ENCODE results near the gene ABCA5.

Gene ABCA5, protein sequence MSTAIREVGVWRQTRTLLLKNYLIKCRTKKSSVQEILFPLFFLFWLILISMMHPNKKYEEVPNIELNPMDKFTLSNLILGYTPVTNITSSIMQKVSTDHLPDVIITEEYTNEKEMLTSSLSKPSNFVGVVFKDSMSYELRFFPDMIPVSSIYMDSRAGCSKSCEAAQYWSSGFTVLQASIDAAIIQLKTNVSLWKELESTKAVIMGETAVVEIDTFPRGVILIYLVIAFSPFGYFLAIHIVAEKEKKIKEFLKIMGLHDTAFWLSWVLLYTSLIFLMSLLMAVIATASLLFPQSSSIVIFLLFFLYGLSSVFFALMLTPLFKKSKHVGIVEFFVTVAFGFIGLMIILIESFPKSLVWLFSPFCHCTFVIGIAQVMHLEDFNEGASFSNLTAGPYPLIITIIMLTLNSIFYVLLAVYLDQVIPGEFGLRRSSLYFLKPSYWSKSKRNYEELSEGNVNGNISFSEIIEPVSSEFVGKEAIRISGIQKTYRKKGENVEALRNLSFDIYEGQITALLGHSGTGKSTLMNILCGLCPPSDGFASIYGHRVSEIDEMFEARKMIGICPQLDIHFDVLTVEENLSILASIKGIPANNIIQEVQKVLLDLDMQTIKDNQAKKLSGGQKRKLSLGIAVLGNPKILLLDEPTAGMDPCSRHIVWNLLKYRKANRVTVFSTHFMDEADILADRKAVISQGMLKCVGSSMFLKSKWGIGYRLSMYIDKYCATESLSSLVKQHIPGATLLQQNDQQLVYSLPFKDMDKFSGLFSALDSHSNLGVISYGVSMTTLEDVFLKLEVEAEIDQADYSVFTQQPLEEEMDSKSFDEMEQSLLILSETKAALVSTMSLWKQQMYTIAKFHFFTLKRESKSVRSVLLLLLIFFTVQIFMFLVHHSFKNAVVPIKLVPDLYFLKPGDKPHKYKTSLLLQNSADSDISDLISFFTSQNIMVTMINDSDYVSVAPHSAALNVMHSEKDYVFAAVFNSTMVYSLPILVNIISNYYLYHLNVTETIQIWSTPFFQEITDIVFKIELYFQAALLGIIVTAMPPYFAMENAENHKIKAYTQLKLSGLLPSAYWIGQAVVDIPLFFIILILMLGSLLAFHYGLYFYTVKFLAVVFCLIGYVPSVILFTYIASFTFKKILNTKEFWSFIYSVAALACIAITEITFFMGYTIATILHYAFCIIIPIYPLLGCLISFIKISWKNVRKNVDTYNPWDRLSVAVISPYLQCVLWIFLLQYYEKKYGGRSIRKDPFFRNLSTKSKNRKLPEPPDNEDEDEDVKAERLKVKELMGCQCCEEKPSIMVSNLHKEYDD (N-terminal part only)

DNA sequence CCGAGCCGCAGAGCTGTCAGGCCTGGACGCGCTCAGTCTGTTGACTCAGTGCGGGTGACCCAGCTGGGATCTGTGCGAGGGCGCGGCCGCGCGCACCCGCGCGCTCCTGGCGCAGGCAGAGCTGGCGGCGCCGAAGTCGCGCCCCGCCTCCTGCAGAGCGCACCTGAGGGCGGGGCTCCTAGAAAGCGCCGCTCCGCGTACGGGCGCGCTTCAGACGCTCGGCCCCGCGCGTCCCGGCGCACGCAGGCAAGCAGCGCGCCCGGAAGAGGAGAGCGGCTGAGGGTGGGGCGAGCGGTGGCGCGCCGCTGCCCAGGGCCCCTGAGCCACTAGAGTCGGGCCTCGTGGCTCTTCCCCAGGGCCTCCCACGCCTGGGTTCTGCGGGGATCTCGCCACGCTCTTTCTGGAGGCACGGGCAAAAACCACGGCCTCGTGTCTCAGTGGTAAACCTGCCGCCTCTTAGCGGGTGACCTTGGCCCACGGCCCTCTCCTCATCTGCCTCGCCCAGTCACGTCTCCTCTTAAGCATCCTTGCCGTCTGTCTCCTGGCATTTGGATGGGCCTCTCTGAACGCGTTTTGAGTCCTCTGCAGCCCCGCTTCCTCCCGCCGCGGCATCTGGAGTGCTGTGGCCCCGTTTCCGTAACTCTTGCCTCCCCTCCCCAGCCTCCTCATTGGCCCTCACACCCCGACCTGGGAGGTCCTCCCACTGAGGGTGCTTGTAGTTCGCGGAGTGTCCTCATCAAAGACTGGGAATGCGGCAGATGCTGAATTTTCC, at the start of gene ABCA5:
Gene ABCA5 (minus strand): TSS at position 74 of the 772 bp plus-strand sequence. CDS start 12,718 bp downstream, outside the sequence.
- DNase-seq (ENCODE audit: low read depth), result peak; percentile 65

DNA sequence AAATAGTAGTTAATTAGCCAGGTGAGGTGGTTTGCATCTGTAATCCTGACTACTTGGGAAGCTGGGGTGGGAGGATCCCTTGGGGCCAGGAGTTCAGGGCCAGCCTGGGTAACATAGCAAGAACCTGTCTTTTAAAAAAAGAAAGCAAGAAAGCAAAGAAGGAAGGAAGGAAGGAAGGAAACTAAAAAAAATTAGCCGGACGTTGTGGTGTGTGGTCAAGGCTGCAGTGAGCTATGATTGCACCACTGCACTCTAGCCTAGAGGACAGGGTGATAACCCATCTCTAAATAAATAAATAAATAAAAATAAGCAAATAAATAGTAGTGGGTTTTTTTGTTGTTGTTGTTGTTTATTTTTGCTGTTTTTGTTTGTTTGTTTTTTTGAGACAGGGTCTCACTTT, 48.3 kb upstream of the ABCA5 start:
- no peak for DNase-seq (ENCODE audit: low read depth)

GRCh38 chr17:69373069-69373468, 46.1 kb upstream of the ABCA5 start:
- no peak for DNase-seq (ENCODE audit: low read depth)

- no peak for DNase-seq (ENCODE audit: low read depth)
These were observed 40.4 kb upstream of the ABCA5 start for GRCh38 chr17:69367298-69367697.

GRCh38 chr17:69363488-69364210, 36.7 kb upstream of the ABCA5 start:
- DNase-seq (ENCODE audit: low read depth), result no peak

DNA sequence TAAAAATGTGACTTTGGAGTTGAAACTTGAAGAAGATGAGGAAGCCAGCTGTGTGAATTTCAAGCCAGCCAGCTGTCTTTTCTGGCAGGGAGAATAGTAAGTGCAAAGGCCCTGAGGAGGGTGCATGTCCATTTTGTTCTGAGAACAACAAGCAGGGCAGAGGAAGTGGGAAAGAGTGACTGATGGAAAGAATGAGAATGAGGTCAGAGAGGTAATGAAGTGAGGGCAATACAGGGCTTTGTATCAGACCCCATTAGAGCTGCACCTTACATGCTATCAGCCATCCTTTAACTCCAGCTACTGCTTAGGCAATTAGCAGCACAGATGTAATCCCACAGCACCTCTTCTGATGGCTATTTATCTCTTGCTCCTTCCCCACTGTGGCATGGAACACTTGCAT, 34.2 kb upstream of the ABCA5 start:
- DNase-seq (ENCODE audit: low read depth), result no peak

DNA sequence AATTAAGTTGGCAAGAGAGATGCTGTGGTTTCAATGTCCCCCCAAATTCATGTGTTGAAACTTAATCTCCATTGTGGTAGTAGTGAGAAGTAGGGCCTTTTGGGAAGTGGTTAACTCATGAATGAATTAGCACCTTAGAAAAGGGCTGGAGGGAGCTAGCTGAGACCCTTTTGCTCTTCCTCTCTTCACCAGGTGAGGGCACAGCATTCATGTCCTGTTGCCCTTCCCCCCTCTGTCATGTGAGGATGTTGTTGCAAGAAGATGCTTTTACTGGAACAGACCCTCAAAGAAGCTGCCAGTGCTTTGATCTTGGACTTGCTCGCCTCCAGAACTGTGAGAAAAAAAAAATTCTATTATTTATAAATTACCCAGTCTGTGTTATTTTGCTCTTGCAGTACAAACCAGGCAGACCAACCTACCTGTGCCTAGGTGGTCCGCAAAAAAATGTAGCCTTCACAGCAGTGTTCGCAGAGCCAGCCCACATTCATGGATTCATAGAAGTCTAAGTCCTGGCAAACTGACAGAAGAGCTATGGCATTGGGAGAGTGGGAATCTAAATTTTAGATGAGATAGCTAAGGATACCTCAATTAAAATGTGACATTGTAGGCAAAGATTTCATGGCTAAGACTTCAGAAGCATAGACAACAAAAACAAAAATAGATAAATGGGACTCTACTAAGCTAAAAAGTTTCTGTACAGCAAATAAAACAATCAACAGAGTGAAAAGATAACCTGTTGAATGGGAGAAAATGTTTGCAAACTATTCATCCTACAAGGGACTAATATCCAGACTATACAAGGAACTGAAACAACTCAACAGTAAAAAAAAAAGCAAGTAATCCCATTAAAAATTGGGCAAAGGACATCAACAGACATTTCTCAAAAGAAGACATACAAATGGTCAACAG, 32.0 kb upstream of the ABCA5 start:
- DNase-seq (ENCODE audit: low read depth), result no peak

- no peak for DNase-seq (ENCODE audit: low read depth)
These were observed 30.8 kb upstream of the ABCA5 start for GRCh38 chr17:69357701-69358100.

DNA sequence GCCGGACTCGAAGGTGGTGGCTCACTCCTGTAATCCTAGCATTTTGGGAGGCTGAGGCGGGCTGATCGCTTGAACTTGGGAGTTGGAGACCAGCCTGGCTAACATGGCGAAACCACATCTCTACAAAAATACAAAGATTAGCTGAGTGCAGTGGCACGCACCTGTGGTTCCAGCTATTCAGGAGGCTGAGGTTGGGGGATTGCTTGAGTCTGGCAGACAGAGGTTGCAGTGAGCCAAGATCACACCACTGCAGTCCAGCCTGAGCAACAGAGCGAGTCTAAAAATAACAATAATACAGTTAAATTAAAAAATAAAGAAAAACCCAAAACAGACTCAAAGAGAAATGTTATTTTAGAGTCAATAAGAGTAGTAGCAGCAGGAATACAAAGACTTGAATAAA, 29.7 kb upstream of the ABCA5 start:
- no peak for DNase-seq (ENCODE audit: low read depth)

GRCh38 chr17:69350911-69351310, 24.0 kb upstream of the ABCA5 start:
- DNase-seq (ENCODE audit: low read depth), result no peak

GRCh38 chr17:69348429-69348828, 21.5 kb upstream of the ABCA5 start:
- DNase-seq (ENCODE audit: low read depth), result no peak

DNA sequence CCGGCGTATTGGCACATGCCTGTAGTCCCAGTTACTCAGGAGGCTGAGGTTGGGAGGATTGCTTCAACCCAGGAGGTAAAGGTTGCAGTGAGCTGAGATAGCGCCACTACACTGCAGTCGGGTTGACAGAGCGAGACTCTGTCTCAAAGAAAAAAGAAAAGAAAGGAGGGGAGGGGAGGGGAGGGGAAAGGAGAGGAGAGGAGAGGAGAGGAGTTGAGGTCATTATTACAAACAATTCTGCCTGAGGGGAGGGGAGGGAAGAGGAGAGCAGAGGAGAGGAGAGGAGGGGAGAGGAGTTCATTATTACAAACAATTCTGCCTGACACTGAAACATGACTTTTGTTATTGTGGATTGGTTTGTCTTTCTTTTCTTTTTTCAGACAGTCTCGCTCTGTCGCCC, 19.8 kb upstream of the ABCA5 start:
- DNase-seq (ENCODE audit: low read depth), result no peak

GRCh38 chr17:69344939-69345338, 18.0 kb upstream of the ABCA5 start:
- DNase-seq (ENCODE audit: low read depth), result no peak

GRCh38 chr17:69342896-69343644, 16.1 kb upstream of the ABCA5 start:
- no peak for DNase-seq (ENCODE audit: low read depth)

DNA sequence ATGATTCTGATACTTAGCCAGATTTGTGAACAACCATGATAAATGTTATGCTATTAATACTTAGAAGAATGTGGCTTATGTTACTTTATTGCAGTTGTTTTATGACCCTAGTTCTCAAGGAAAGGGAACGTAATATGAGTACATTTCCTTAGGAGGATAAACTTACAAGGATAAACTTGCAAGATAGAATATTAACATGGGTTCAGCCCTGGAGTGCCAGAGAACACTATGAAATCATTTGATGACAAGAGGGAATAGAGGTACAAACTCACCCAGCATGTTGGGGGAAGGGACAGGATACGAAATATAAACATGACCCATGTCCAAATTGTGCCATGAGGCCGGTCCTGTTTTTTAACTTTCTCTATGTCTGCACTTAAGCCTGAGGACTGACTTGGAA, 13.0 kb upstream of the ABCA5 start:
- DNase-seq (ENCODE audit: low read depth), result no peak

DNA sequence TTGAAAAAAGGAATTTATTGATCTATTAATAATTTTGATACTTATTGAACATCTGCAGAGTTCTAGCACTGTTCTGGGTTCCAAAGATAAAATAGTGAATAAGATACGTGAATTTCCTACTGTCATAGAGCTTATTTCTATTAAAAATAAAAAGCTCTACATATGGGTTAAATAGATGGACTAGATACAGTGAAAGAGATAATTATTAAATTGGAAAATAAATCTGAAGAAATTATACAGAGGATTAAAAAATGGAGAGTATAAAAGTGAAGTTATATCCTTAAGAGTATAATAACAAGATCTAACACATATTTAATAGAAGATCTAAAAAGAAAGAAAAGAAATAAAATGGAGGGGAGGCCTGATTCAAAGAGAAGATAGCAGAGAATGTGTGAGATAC, 10.1 kb upstream of the ABCA5 start:
- DNase-seq (ENCODE audit: low read depth), result no peak

- no peak for DNase-seq (ENCODE audit: low read depth)
These were observed 9.6 kb upstream of the ABCA5 start for GRCh38 chr17:69336580-69336979.

- peak; percentile 47 for DNase-seq (ENCODE audit: low read depth)
These were observed 8.1 kb upstream of the ABCA5 start for GRCh38 chr17:69335058-69335457.

DNA sequence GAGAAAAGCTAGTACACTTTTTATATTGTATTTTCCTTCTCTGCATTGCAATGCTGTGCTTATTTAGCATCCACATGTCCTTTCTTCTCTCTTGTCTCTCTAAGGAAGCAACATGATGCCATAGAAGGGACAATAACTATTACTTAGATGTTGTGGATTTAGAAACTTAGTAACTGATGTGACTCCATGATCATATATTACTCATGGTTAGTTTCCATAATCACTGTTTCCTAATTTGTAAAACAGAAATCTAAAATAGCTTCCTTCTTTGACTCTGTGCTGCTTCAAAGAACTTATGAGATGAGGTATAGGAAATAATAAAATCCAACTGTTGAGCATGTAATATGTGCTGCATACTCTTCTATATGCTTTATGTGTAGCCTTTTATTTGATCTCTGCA, 6.6 kb upstream of the ABCA5 start:
- no peak for DNase-seq (ENCODE audit: low read depth)
